ENCODE results near the gene COX8A. TPM values are rescaled to one million over a fixed set of nuclear protein-coding genes. Genes with fewer than 3 reads are reported as not detected.

COX8A gene
- polyA plus RNA-seq, 3 donors = 354 to 588 (median 526) TPM

GRCh38 chr11:63945477-63946163, 28.8 kb upstream of the COX8A start:
- peak; percentile 75 for TF ChIP-seq CTCF (IDR thresholded peaks at IDR 0.05)
- Mint-ChIP-seq H3K4me3 (no peak overlapping the region), H3K9me3 (no peaks in the 10 kb centered on the region), H3K4me1 (peaks cover 17% of the 10 kb centered on the region), H3K27ac (no peak overlapping the region), H3K36me3 (peaks cover 10 to 15% of the 10 kb centered on the region in 2 donors), H3K27me3 (ENCODE audit: low read depth in 3 of 3) (peaks cover 0 to 3% (median 0%) of the 10 kb centered on the region in 3 donors)
- no peak overlapping the region for H2AFZ ChIP-seq (ENCODE audit: insufficient read depth, low read depth, low read length, poor library complexity, severe bottlenecking)
- H3K4me2 ChIP-seq (replicated peaks; ENCODE audit: extremely low read depth, low read length, poor library complexity, severe bottlenecking) = no peak overlapping the region
- peaks cover 4% of the 10 kb centered on the region for H4K20me1 ChIP-seq (ENCODE audit: insufficient read depth, low read length)
- H3K36me3 ChIP-seq (replicated peaks in 1 of 2; ENCODE audit: control insufficient read depth in 1 of 2, insufficient read depth in 2 of 2, low read length in 2 of 2) = peaks cover 0 to 3% of the 10 kb centered on the region in 2 donors
- H3K27me3 ChIP-seq (ENCODE audit: control insufficient read depth in 2 of 2, insufficient read depth in 2 of 2, low read length in 2 of 2) = no peaks in the 10 kb centered on the region
- H3K9me3 ChIP-seq (replicated peaks in 1 of 2; ENCODE audit: control insufficient read depth in 1 of 2, insufficient read depth in 1 of 2, low read length in 2 of 2) = no peaks in the 10 kb centered on the region
- 65% methylated on average over 11 of the region's 14 CpGs for WGBS (ENCODE audit: insufficient coverage)
- H3K9ac ChIP-seq (ENCODE audit: insufficient read depth, low read length, poor library complexity, severe bottlenecking) = no peak overlapping the region
- no peak overlapping the region for H3K4me3 ChIP-seq (replicated peaks in 1 of 3; ENCODE audit: low read depth in 2 of 3, low read length in 3 of 3)
- peaks cover 11 to 14% of the 10 kb centered on the region in 2 donors for H3K4me1 ChIP-seq (ENCODE audit: control insufficient read depth in 1 of 2, insufficient read depth in 2 of 2, low read length in 2 of 2)
- peak; percentile 32 to 47 (median 42) for DNase-seq
- H3K79me2 ChIP-seq (ENCODE audit: insufficient read depth, low read length) = peaks cover 34% of the 10 kb centered on the region
- intact Hi-C loops (cut with micrococcal nuclease) = loop anchor here in 1 of 2 donors (2.0 to 5.0 kb wide), 2 partner anchors 109 to 178 kb away; partner anchors contain the start of gene ZFTA
- no peak overlapping the region for H3K27ac ChIP-seq (ENCODE audit: low read depth in 1 of 2, low read length in 2 of 2)

GRCh38 chr11:63951779-63952536, 22.5 kb upstream of the COX8A start:
- Mint-ChIP-seq H3K4me1 (peaks cover 4% of the 10 kb centered on the region), H3K36me3 (peaks cover 53 to 54% of the 10 kb centered on the region in 2 donors), H3K27ac (peak overlapping the region in 4 of 7 donors; percentile 4 to 43 (median 30)), H3K9me3 (no peaks in the 10 kb centered on the region), H3K4me3 (no peak overlapping the region), H3K27me3 (ENCODE audit: low read depth in 3 of 3) (peaks cover 0 to 3% (median 0%) of the 10 kb centered on the region in 3 donors)
- Histone ChIP-seq H3K27me3 (ENCODE audit: control insufficient read depth in 2 of 2, insufficient read depth in 2 of 2, low read length in 2 of 2) (no peaks in the 10 kb centered on the region), H4K20me1 (ENCODE audit: insufficient read depth, low read length) (no peaks in the 10 kb centered on the region), H3K4me2 (replicated peaks; ENCODE audit: extremely low read depth, low read length, poor library complexity, severe bottlenecking) (no peak overlapping the region), H3K9me3 (replicated peaks in 1 of 2; ENCODE audit: control insufficient read depth in 1 of 2, insufficient read depth in 1 of 2, low read length in 2 of 2) (no peaks in the 10 kb centered on the region), H3K9ac (ENCODE audit: insufficient read depth, low read length, poor library complexity, severe bottlenecking) (no peak overlapping the region), H3K4me1 (ENCODE audit: control insufficient read depth in 1 of 2, insufficient read depth in 2 of 2, low read length in 2 of 2) (no peaks in the 10 kb centered on the region), H3K36me3 (replicated peaks in 1 of 2; ENCODE audit: control insufficient read depth in 1 of 2, insufficient read depth in 2 of 2, low read length in 2 of 2) (peaks cover 29 to 51% of the 10 kb centered on the region in 2 donors), H2AFZ (ENCODE audit: insufficient read depth, low read depth, low read length, poor library complexity, severe bottlenecking) (no peak overlapping the region), H3K4me3 (replicated peaks in 1 of 3; ENCODE audit: low read depth in 2 of 3, low read length in 3 of 3) (no peak overlapping the region), H3K79me2 (ENCODE audit: insufficient read depth, low read length) (no peaks in the 10 kb centered on the region), H3K27ac (ENCODE audit: low read depth in 1 of 2, low read length in 2 of 2) (no peak overlapping the region)
- intact Hi-C loops (cut with micrococcal nuclease) = no loop called here
- 48% methylated on average over 20 of the region's 20 CpGs for WGBS (ENCODE audit: insufficient coverage)
- TF ChIP-seq CTCF (IDR thresholded peaks at IDR 0.05) = no peak
- DNase-seq = no peak
